HG02759 (cell line): Measurements from ENCODE around the gene CIITA.

ENCODE experiments used
- ATAC-seq: cut with Tn5 transposase; IDR thresholded peaks from one replicate; pipeline ENCODE4 v1.9.1; 2021; ENCODE audit warnings: mild to moderate bottlenecking, moderate library complexity; ENCODE audit not compliant: unreplicated experiment

Gene CIITA

DNA sequence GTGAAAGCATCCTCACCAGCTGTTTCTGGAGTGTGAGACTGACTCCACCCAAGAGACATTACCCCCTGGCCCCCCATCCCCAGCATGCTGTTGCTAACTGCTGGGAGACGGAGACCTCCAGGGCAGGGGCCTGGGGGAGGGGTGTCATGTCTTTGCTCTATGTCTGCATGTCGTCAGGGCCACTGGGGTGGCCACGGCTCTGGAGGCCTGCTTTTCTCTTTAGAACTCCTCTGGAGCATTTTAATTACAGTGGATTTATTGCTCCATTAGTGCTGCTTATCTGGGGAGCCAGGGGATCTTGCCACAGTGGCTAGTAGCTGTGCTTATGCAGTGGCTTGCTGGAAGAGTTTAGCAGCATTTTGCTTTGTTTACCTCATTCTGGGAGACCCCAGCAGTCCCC lies 99.6 kb downstream of the CIITA start:
- ATAC-seq: no peak

DNA sequence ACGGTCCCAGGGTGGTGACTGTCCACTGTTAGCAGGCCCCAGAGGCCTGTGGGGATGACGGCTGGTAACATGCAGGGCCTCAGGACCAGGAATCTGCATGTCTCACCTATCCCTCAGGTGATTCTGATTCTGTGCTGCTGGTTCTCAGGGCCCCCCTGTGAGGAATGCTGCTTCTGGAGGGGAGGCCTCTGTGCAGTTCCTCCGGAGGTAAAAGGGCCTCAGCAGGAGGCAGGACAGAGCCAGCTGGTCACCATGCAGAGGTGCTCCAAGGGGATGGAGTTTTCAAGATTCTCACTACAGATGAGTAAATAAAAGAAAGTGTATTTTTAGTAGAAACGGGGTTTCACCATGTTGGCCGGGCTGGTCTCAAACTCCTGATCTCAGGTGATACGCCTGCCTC lies 101.1 kb downstream of the CIITA start:
- no peak for ATAC-seq

DNA sequence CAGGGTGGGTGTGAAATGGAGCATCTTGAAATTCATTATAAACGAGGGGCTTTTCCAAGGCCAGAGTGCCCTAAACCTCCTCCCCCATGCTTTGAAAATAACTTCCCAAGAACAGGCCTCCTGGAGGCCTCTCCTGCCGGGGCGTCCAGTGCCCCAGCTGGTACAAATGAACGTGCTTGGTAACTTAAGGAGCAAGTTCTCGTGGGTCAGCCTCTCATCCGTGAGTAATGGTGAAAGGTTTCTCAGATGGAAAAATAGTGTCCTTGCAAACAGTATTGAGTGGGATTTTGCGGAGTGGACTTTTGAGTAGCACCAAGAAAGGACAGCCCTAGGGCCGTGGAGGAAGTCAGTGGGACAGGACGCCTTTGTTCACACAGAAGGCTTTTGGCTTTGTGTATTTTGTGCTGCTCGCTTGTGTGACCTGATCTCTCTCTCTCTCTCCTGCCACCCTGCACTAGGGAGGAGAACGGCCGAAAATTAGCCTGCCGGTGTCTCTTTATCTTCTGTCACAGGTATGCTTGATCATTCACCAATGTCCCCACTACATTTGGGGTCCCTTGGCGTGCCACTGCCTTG lies 102.0 kb downstream of the CIITA start:
- no peak for ATAC-seq

DNA sequence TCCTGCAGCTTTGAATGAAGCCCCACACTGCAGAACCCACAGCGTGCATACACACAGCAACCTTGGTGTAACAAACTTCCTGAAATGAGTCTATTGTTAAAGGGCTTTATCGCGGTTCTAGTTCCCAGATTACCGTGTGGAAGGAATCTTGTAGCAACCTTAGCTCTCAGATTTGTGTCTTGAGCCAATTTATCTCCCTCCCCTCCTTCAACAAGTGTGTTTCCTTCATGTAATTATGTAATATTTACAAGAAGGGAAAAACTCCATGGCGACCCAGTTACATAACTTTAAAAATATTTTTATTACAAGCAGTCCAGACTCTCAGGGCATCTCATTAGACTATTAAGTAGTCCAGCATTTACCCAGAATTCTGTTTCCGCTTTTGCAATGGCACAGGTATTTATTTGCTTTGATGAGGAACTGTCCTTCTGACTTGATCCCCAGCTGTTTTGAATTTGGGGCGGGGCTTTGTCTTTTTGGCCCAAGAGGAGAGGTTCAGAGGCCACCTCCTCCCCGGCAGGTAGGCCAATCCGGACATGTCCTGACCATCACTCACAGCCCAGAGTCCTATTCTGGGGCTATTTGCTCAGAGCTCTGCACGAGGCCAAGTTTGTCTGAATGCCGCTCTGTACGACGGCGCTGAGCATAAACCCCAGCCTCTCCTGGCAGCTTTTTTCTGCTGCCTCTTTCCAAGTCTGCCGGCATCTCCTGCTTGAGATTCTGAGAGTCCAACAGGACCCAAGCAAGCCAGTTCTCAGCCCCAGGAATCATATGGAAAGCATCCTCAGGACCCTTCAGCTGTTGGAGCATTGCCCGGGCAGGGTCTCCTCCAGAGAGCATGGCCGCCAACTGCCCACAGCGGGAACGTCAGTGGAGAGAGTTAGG lies 103.0 kb downstream of the CIITA start:
- ATAC-seq: no peak

DNA sequence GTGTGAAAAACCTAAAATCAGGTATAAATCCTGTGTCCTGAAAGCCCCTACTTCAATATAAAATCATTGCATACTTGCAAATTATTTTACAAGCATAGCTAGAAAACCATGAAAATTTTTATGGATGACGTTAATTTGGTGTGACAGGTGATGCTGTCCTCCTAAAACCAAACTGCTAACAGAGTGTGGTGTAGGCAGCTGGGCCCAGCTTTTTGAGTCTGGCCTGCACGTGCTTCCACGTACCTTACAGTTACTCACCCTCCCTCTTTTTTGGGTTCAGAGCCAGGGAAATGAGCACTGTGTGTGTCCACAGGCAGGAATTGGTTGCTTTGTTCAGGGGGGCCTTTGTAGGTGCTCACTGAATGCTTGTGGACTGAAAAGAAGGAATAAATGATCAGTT lies 103.8 kb downstream of the CIITA start:
- ATAC-seq: no peak

DNA sequence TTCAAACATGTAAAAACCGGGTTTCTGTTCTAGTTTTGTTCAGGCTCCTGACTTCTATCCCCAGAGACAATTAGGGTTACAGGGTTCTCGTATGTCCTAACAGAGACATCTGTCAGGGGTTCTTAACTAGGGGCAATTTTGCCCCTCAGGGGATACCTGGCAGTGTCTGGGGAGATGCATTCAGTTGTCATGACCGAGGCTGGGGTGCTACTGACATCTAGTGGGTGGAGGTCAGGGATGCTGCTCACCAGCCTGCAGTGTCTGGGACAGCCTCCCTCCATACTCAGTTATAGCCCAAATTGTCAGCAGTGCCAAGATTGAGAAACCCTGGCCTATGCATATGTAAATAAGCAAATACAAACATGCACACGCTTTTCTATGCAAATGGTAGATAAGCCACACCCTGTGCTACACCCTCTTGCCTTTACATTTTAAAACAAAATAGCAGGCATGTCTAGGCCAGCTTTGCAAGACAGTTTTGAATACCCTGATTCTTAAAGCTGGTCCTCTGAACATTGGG lies 104.8 kb downstream of the CIITA start:
- ATAC-seq: peak; percentile 77

DNA sequence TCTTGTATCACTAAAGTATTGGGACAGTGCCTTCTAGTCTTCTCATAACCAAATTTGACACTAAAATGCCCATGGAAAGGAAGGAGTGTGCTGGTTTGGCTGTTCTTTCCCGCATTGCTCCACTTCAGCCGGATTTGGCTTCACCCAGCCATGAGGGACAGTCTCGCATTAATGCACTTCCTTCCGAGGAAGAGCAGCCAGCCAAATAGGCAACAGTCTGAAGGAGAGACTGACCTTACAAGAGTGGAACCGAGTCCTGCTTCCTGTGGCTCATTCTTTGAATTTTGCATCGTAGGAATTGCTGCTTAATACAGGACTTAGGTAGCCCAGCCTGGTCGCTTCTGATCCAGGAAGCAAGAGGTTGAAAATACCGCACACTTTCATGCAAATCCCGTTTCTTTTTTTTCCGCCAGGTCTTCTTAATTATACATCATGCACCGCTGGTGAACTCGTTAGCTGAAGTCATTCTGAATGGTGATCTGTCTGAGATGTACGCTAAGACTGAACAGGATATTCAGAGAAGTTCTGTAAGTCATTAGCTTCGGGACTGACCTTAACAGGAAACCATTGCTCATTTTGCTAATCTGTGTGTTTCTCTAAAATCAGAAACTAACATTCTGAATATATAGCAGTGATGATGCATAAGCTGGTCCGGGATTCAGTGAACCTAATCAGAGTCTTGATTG lies 105.6 kb downstream of the CIITA start:
- peak; percentile 52 for ATAC-seq

DNA sequence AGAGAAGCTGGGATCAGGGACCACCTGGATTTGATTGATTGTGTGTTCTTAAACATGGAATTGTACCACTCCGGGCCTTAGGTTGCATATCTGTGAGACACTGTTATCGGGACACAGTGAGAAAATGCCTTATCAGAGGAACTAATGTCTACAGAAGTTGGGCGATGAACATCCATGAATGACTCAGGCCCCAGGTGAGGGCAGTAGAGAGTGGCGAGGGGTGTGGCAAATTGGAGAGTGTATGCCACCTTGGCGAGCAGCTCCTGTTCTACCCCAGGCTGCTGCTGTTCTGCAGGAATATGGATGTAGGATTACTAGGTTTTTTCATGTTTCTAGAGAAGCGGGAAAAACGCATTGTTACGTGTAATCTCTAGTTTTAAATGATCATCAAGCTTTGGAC lies 106.2 kb downstream of the CIITA start:
- no peak for ATAC-seq

DNA sequence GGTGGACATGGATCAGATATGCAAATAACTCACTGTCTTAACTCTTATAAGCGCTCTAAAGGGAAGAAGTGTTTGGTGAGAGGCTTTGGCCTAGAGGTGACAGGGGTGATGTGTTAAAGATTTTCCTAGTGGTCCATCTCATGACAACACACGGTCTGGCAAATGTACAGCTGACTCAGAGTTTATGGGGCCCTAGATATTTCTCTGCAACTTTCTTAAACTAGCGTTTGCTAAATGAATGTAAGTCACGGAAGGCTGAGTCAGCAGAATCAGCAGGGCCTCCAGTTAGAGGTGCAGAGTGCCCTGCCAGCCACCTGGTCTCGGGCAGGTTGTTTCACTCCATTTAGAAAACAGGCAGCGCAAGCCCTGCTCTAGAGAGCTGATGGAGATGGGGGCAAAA lies 107.5 kb downstream of the CIITA start:
- ATAC-seq: no peak
